ENCODE data around the gene SAMD11. TPM values are rescaled to one million over a fixed set of nuclear protein-coding genes. Genes with fewer than 3 reads are reported as not detected.

The SAMD11 gene
- total RNA-seq, 1 experiment from 2014 or later: 2.3 TPM

- CTCF ChIA-PET: interaction anchor here (0.5 to 2.2 kb wide), 4 partner anchors 9 to 89 kb away, joined by 3 to 9 read pairs (median 4); no protein-coding TSS in a partner anchor
Measured at GRCh38 chr1:913491-914130, 10.1 kb upstream of the SAMD11 start.

GRCh38 chr1:914131-914890, 9.4 kb upstream of the SAMD11 start:
- peaks cover 70% of the 10 kb centered on the region for H3K27me3 Mint-ChIP-seq (ENCODE audit: low read depth)

More at GRCh38 chr1:913491-914130, 10.1 kb upstream of the SAMD11 start:
- H3K9me3 Mint-ChIP-seq: no peaks in the 10 kb centered on the region
- H3K4me1 Mint-ChIP-seq: no peaks in the 10 kb centered on the region
- DNase-seq (ENCODE audit: low spot score) (peak; percentile 8), ATAC-seq (no peak)
- no peak overlapping the region for H3K27ac Mint-ChIP-seq
- no peaks in the 10 kb centered on the region for H3K36me3 Mint-ChIP-seq
- H3K4me3 Mint-ChIP-seq: no peak overlapping the region
- POLR2A ChIA-PET: no interaction called here
- H3K27me3 Mint-ChIP-seq (ENCODE audit: low read depth): peaks cover 63% of the 10 kb centered on the region
- TF ChIP-seq NFATC4 (CRISPR knock-in tag; IDR thresholded peaks at IDR 0.05) (no peak), GABPB1 (CRISPR knock-in tag; IDR thresholded peaks at IDR 0.05) (no peak), ZNF263 (CRISPR knock-in tag; IDR thresholded peaks at IDR 0.05; ENCODE audit: low read depth) (no peak), SMAD4 (CRISPR knock-in tag; IDR thresholded peaks at IDR 0.05) (no peak), ZNF396 (CRISPR knock-in tag; IDR thresholded peaks at IDR 0.05; ENCODE audit: borderline replicate concordance) (no peak), HMGA2 (CRISPR knock-in tag; IDR thresholded peaks at IDR 0.05) (no peak), ZNF423 (CRISPR knock-in tag; IDR thresholded peaks at IDR 0.05) (no peak), MYBL2 (CRISPR knock-in tag; IDR thresholded peaks at IDR 0.05) (no peak)
- TF ChIP-seq, protein P1, sequence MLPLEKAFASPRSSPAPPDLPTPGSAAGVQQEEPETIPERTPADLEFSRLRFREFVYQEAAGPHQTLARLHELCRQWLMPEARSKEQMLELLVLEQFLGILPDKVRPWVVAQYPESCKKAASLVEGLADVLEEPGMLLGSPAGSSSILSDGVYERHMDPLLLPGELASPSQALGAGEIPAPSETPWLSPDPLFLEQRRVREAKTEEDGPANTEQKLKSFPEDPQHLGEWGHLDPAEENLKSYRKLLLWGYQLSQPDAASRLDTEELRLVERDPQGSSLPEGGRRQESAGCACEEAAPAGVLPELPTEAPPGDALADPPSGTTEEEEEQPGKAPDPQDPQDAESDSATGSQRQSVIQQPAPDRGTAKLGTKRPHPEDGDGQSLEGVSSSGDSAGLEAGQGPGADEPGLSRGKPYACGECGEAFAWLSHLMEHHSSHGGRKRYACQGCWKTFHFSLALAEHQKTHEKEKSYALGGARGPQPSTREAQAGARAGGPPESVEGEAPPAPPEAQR (CRISPR knock-in tag; IDR thresholded peaks at IDR 0.05): no peak

GRCh38 chr1:914891-915280, 8.8 kb upstream of the SAMD11 start:
- Mint-ChIP-seq H3K4me1 (no peaks in the 10 kb centered on the region), H3K4me3 (no peak overlapping the region), H3K27me3 (ENCODE audit: low read depth) (peaks cover 75% of the 10 kb centered on the region), H3K27ac (no peak overlapping the region), H3K9me3 (no peaks in the 10 kb centered on the region), H3K36me3 (no peaks in the 10 kb centered on the region)
- ATAC-seq (no peak), DNase-seq (ENCODE audit: low spot score) (no peak)
- ChIA-PET CTCF (interaction anchor here (1.3 kb wide), 1 partner anchor 10 kb away, joined by 3 read pairs; no protein-coding TSS in a partner anchor), POLR2A (interaction anchor here (0.7 kb wide), 1 partner anchor 28 kb away, joined by 3 read pairs; no protein-coding TSS in a partner anchor)
- TF ChIP-seq CTCF (IDR thresholded peaks at IDR 0.05) (no peak), HMGA2 (CRISPR knock-in tag; IDR thresholded peaks at IDR 0.05) (no peak)
- TF ChIP-seq, protein P2, sequence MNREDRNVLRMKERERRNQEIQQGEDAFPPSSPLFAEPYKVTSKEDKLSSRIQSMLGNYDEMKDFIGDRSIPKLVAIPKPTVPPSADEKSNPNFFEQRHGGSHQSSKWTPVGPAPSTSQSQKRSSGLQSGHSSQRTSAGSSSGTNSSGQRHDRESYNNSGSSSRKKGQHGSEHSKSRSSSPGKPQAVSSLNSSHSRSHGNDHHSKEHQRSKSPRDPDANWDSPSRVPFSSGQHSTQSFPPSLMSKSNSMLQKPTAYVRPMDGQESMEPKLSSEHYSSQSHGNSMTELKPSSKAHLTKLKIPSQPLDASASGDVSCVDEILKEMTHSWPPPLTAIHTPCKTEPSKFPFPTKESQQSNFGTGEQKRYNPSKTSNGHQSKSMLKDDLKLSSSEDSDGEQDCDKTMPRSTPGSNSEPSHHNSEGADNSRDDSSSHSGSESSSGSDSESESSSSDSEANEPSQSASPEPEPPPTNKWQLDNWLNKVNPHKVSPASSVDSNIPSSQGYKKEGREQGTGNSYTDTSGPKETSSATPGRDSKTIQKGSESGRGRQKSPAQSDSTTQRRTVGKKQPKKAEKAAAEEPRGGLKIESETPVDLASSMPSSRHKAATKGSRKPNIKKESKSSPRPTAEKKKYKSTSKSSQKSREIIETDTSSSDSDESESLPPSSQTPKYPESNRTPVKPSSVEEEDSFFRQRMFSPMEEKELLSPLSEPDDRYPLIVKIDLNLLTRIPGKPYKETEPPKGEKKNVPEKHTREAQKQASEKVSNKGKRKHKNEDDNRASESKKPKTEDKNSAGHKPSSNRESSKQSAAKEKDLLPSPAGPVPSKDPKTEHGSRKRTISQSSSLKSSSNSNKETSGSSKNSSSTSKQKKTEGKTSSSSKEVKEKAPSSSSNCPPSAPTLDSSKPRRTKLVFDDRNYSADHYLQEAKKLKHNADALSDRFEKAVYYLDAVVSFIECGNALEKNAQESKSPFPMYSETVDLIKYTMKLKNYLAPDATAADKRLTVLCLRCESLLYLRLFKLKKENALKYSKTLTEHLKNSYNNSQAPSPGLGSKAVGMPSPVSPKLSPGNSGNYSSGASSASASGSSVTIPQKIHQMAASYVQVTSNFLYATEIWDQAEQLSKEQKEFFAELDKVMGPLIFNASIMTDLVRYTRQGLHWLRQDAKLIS (CRISPR knock-in tag; IDR thresholded peaks at IDR 0.05; ENCODE audit: borderline replicate concordance): no peak

More at GRCh38 chr1:914131-914890, 9.4 kb upstream of the SAMD11 start:
- no peaks in the 10 kb centered on the region for H3K4me1 Mint-ChIP-seq
- POLR2A ChIA-PET: no interaction called here
- ATAC-seq (no peak), DNase-seq (ENCODE audit: low spot score) (no peak)
- H3K4me3 Mint-ChIP-seq: no peak overlapping the region
- CTCF ChIA-PET: interaction anchor here (1.3 kb wide), 1 partner anchor 10 kb away, joined by 3 read pairs; no protein-coding TSS in a partner anchor
- H3K27ac Mint-ChIP-seq: no peak overlapping the region
- H3K36me3 Mint-ChIP-seq: no peaks in the 10 kb centered on the region
- no peak for TF ChIP-seq TCF7 (CRISPR knock-in tag; IDR thresholded peaks at IDR 0.05; ENCODE audit: low read depth)
- TF ChIP-seq ZNF423 (CRISPR knock-in tag; IDR thresholded peaks at IDR 0.05): no peak
- TF ChIP-seq RELA (CRISPR knock-in tag; IDR thresholded peaks at IDR 0.05; ENCODE audit: borderline replicate concordance): no peak
- no peak for TF ChIP-seq NR2C2 (CRISPR knock-in tag; IDR thresholded peaks at IDR 0.05)
- TF ChIP-seq SOX15 (CRISPR knock-in tag; IDR thresholded peaks at IDR 0.05): no peak
- no peak for TF ChIP-seq GTF2I (CRISPR knock-in tag; conservative IDR thresholded peaks at IDR 0.05)
- TF ChIP-seq FOXJ3 (CRISPR knock-in tag; IDR thresholded peaks at IDR 0.05; ENCODE audit: borderline replicate concordance): no peak
- TF ChIP-seq NR3C1 (CRISPR knock-in tag; conservative IDR thresholded peaks at IDR 0.05; ENCODE audit: low read depth): no peak
- TF ChIP-seq ZBTB21 (CRISPR knock-in tag; IDR thresholded peaks at IDR 0.05; ENCODE audit: borderline replicate concordance): no peak
- TF ChIP-seq RORB (CRISPR knock-in tag; IDR thresholded peaks at IDR 0.05): no peak
- TF ChIP-seq SP1 (CRISPR knock-in tag; conservative IDR thresholded peaks at IDR 0.05): no peak
- no peak for TF ChIP-seq USF1 (CRISPR knock-in tag; IDR thresholded peaks at IDR 0.05)
- no peak for TF ChIP-seq IRF2 (CRISPR knock-in tag; IDR thresholded peaks at IDR 0.05; ENCODE audit: borderline replicate concordance, low read depth)
- TF ChIP-seq, protein P3, sequence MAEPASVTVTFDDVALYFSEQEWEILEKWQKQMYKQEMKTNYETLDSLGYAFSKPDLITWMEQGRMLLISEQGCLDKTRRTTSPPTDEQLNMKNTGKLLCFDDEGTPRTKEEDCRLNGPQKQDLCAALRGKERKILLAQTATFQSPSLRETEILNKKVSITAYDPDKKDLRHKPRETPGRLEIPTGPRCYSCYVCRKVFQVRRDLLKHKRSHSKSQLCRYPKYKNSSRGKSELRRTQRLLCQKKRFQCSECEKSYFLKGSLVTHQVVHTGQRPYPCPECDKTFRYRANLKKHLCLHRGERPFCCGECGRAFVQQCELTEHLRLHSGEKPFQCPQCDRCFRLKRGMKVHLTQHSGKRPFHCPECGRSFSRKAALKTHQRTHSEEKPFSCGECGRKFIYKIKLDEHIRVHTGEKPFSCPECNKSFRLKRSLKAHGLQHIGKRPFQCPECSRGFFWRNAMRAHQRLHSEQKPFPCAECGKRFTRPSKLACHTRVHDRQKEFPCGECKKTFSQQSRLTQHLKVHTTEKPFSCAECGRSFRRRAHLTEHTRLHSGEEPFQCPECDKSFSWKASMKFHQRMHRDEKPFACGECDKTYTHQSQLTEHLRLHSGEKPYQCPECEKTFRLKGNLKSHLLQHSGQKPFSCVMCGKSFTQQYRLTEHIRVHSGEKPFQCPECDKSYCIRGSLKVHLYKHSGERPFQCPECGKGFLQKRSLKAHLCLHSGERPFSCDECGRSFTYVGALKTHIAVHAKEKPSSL (CRISPR knock-in tag; conservative IDR thresholded peaks at IDR 0.05): no peak
- no peaks in the 10 kb centered on the region for H3K9me3 Mint-ChIP-seq
